Activated CD4-positive, CD25-positive, alpha-beta regulatory T cell (primary cell): ENCODE results near the gene TSPAN11.

ENCODE experiments used
- DNase-seq, 4 experiments: peaks; one replicate each; lab custom pipeline; 2025; lab: John Stamatoyannopoulos, UW

Gene TSPAN11

DNA sequence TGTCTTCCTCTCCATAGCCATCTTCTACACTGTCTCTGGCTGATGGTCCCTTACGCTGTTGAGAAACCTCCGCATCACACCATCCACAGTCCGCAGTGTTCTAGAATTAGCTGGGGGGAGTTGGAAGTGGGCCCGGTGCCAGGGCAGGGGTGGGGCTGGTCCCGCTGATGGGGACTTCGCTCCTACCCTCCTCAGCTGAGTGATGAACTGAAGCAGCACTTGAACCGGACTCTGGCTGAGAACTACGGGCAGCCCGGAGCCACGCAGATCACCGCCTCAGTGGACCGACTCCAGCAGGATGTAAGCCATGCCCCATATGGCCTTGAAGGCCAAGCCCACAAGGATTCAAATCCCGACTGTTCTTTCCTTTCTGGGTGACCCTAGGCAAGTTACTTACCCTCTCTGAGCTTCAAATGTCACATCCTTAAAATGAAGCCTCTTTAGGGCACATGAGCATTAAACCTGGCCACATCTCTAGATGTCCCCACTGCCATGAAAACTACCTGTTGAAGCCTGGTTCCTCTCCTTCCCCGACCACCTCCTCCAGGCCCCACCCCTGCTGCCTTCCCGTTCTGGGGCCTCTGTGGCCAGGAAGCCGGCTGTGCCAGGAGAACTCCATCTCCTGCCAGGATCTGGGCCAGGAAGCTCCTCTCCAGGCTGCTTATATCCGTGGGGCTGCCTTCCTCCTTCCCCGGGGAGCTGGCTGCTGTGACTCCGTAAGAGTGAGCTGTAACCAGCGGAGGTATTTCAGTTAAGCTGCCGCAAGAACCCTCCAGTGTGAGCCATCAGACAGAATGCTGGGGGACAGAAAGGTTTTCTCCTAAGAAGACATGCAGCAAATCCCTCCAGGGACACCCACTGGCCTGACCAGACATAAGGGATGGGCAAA is 53.1 kb downstream of the TSPAN11 start:
- no peak for DNase-seq

DNA sequence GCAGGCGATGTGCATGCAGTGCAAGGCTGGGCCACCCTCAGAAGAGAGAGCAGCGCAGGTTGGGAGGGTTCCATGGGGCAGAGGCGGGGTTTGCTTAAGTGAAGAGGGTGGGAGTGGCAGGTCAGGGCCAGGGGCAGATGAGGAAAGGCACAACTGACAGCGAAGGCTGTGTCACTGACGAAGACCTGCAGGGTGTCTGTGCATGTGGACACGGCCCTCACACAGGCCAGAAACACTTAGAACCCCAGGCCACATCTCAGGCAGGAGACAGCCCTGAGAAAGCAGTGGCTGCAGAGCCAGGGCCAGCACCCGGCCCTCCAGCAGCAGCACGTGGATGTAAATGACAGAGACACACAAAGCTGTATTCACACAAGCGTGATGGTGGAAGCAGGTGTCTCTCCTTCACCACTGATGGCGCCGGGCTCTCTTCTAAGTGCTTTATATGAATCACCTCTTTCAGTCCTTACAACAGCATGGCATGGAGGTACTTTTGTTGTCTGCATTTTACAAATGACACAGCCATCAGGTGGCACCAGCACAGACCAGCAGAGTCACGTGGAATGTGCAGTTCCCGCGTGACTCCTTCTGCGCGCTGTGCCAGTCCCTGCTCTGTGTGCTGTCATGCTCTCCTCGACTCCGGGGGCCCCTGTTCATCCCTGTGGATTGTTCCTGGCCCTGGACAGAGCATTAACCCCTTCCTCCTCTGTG is 54.6 kb downstream of the TSPAN11 start:
- no peak for DNase-seq

DNA sequence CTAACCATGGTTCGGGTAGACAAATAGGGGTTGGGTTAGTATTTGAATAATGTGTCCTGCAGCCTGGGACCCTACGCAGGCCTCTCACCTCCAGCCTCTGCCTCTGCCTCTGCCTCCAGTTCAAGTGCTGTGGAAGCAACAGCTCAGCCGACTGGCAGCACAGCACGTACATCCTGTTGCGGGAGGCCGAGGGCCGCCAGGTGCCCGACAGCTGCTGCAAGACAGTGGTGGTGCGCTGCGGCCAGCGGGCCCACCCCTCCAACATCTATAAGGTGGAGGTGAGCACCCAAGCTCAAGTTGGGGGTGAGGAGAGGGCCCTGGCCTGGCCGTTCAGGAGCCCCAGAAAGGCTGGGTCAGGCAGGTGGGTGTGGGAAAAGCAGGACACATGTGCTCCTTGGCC is 55.9 kb downstream of the TSPAN11 start:
- no peak for DNase-seq

DNA sequence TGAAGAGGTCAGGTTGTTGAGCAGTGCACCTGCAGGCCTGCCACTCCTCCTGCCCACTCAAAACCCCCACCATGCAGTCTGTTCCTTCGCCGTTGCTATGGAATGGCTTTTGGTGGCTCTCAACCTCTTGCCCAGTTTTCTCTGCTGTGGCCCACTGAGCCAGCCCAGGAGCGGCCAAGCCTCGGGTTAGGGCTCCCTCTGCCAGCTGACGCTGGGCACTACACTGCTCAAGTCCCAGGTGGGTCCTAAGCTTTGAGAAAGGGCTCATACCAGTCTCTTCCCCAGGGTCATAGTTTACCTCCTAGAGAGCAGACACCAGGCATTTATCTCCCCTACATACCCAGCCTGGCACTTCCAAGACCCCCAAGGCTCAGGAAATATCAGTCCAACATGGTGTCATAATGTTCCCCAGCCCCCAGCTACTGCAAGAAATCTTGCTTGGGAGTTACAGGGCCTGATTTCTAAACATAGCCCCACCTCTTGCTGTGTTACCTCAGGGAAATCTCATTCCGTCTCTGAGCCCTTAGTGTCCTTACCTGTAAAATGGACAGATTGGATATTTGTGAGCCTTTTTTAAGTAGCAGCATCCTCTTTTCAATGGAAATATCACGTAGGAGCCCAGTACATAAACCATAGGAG is 59.4 kb downstream of the TSPAN11 start:
- DNase-seq = no peak

DNA sequence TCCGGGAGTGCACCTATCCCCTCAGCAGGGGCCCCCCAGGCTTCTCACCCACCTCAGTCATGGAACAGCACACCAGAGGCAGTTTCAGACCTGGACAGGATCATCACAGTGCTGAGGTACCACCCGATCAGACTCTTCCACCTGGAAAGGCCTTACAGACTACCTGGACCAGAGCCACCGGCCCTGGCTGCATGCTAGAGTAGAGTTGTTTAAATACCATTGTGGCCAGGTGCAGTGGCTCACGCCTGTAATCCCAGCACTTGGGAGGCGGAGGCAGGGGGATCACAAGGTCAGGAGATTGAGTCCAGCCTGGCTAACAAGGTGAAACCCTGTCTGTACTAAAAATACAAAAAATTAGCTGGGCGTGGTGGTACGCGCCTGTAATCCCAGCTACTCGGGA is 61.5 kb downstream of the TSPAN11 start:
- no peak for DNase-seq

DNA sequence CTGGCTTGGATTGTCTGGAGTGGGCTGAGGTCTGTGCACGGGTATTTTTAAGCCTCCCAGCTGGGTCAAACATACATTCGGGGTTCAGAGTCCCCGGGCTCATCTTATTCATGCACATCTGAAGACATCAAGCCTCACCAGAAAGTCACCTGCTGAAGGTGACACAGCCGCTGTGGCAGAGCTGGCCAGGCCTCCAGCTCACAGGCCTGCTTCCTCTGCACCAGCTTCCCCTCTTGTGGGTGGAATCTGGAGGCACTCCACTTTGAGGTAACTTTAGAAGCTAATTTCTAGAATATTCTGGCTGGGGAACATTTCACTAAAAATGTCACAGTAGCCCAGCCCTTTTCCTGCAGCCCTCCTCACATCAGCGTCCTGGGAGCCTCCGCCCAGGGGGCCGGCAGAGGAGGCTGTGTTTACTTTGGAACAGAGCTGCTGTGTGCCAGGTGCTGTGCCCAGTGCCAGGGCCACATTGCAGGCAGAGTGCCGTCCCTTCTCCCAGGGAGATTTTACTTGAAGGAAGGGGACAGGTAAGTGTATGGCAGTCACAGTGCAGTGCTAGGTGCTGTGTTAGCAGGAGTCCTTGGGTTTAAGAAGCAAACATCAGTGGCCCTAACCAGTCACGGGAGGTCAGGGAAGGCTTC is 62.2 kb downstream of the TSPAN11 start:
- DNase-seq = no peak

DNA sequence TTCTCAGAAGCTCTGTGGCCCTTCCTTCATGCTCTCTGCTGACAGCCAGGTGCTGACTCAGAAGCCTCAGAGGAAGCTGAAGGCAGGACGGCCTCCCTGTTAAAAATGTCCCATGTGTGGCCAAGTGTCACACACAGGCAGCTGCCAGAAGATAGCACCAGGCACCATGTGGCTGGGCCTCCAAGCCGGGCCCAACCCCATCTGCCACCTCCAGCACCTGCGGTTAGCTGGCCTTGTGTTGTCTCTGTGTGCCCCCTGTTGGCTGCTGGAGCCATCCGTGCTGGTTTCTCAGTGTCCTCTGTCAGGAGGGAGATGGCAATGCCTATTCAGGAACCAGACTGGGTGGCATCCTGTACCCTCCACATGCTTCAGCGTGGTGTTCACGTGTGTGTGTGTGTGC is 63.2 kb downstream of the TSPAN11 start:
- no peak for DNase-seq

DNA sequence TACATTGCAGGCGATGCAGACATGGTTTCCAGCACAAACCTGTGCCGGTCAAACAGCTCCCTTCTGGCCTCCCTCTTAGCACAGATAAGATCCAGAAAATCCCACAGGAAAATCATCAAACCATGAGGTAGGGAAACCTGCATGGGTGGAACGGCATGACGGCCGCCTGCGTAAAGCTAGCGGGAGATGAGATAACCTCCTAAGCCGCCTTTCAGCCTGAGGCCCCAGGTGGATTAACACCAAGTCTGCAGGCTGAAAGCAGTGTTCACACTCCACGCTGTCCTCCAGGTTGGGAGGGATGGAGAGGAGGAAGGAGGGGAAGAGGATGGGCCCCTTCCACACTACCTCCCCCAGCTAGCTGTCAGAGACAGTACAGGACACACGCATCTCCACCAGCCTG is 63.8 kb downstream of the TSPAN11 start:
- DNase-seq = no peak

DNA sequence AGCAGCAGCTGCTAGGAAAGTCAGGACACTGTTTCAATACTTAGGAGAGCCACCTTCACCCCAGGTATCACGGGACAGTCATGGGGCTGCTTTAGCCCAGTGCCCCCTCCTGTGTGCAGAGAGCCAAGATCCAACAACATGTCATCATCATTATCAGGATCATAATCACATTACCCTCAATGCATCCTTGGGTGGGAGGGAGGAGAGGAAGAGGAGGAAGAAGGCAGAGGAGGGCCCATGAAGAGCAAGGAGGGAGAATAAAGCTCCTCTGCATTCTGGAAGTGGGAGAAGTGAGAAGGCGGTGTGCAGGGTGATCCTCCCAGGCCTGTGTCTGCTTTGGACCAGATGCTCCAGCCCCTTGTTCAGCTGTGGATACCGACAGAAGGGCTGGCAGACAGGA is 64.2 kb downstream of the TSPAN11 start:
- no peak for DNase-seq

DNA sequence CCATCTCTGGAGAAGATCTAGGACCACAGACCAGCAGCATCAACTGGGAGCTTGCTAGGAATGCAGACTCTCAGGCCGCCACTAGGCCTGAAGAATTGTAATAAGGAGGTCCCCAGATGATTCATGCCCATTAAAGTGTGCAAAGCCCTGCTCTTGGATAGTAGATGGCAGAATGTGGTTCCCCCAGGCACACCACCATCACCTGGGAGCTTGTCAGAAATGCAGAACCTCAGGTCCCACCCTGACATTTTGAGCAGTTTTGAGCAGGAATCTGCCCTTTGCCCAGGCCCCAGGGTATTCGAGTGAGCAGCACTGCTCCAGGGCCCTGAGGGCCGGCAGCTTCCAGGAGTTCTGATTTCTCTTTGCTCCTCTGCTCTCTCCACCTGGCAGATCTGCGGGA is 64.9 kb downstream of the TSPAN11 start:
- no peak for DNase-seq

DNA sequence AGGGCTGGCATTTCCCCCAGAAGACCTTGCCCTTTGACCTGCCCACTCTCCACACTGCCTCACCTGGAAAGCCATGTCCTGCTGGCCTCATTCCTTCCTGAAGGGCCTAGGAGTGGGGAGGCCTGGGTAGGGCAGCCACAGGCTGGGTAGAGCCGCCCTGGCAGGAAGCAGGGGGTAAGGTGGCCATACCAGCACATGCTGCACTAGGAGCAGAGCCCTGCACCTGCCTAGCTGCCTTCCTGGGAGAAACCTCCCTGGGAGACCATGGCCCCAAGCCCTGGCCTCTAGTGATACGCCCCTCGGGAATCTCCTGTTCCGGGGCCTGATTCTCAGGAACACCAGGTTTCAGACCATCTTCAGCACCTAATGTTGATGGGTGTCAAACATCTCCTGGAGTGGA is 65.8 kb downstream of the TSPAN11 start:
- no peak for DNase-seq

DNA sequence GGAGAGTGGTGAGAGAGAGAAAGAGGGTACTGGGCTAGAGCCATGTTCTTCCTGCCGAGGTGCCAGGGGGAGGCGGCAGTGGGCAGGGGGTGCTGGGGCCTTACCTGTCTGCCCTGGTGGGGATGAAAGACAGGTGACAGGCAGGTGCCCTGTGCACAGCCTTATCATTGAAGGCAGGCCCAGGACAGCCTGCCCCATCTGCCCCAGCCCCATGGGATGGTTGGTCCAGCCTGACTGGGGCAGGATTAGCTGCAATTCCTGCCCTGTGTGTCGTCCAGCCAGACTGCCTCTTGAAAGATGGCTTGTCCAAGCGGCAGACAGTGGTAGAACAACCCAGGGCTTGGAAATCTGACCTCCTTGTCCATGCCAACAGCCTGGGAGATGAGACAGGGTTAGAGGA is 67.2 kb downstream of the TSPAN11 start:
- no peak for DNase-seq

DNA sequence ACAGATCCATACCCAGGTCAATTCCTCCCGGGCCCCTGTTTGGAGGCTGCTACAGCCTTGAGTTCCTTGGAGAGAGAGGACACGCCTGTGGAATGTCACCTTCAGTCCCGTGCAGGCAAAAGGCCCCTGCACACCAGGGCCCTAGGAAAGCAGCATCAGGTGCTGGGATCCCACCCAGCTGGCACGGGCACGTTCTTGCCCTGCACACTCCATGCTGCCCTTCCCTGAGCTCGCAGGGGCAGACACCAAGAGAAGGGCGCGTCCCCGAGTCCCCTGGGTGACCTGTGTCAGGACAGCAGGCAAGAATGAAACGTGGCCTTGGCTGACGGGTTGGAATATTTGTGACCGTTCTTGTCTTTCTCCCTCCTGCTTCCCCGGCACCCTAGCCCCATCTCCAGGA is 67.7 kb downstream of the TSPAN11 start:
- no peak for DNase-seq

DNA sequence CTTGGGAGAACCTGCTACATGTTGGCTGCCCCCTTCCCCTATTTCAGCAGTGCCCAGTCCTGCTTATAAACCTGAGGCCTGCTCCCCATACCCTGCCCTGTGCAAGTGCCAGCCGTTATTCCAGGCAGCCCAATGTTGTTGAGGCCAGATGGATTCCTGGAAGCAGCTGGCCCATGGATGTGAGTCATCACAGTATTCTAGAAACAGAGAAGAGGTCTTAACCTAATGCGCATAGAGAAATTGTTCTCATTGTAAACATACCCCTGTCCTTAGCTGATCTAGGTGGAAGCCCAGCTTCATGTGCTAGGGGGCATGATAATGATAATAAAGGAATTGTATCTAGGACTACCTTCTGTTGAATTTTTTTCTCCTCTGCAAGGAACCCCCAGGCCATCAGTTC is 69.7 kb downstream of the TSPAN11 start:
- no peak for DNase-seq

DNA sequence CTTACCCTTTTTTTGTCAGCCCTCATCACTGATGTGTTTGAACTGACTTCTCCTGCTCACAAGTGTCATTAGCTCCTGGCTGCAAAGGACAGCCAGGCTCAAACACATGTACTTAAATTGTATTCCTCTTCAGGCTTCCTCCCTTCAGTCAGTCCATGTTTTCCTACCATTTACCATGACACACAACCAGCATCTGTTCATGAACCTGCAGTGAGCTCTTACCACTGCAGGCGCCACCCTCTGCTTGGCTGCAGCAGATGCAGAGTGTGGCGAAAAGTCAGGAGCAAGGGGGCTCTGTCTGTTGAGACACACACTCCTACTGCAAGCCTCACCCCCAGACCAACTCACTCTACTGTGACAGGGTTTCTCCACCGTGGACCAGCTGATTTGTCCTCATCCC is 70.2 kb downstream of the TSPAN11 start:
- no peak for DNase-seq

DNA sequence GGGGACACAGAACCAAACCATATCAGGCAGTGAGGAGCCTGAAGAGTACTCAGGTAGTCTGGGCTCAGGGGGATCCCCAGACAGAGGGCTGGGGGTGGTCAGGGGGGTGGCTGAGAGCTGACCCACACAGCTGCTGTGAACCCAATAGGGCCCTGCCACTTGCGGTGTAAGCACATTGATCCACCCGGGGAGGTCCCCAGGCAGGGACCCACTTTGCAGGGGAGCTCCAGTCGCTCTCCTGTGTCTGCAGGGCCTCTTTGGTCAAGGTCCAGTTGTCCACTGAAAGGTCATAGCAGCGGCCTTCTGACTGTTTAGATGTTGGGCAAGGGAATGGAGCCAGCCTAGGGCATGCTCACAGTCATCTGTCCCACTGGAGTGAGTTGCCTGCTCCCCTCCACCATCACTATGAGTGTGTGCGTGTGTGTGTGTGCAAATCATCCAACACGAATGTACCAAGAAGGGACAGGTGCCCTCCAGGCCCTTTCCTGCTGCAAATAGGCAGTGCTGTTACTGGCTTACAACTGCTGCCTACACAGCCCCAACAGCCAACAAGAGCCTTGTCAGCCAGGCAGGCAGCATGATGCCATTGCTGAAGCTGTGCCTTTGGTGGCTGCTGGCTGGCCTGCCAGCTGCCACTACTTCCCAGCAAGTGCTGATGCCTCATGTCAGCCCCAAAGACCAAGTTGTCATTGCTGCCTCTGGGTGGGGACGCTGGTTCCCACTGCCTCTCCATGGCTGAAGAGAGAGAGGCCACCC is 71.3 kb downstream of the TSPAN11 start:
- no peak for DNase-seq

DNA sequence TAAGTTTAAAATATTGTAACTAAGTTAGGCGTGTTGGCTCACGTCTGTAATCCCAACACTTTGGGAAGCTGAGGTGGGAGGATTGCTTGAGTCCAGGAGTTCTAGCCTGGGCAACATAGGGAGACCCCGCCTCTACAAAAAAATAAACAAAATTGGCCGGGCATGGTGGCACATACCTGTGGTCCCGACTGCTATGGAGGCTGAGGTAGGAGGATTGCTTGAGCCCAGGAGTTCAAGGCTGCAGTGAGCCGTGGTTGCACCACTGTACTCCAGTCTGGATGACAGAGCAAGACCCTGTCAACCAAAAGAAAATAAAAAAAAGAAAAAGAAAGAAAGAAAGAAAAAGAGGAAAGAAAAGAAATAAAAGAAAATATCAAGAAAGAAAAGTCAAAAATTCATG is 72.5 kb downstream of the TSPAN11 start:
- no peak for DNase-seq

DNA sequence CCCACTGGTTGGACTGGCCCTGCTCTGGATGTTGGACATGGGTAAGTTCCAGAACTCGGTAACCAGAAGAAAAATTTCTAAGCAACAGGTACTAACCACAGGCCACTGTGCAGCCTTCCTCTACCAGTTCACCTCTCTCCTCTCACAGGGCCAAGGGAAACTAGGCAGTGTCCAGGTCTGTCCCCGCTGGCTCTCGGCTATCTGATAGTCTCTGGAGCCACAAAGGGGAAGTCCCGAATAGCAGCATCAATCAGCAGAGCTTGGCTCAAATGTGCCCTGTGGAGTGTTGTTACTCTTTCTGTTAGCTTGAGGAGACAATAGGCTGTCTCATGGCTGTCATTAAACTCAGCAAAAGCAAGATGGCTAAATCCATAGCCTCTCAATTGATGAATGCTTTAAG is 73.2 kb downstream of the TSPAN11 start:
- no peak for DNase-seq

DNA sequence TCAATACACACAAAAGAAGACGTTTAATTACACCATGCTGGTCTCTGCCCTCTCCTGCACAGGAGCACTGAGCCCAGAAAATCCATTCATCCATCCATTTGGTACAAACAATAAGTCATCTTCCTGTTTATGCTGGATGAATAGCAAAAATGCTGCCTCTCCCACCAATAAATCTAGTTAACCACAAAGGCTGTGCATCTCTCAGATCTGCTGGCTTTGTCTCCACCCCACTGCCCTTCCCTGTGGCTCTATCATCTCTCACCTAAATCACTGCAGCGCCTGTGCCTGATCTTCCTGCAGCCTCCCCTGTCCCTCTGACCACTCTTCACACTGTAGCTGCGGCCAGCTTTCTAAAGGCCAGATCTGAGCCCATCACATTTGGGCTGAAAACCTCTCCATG is 74.2 kb downstream of the TSPAN11 start:
- no peak for DNase-seq

DNA sequence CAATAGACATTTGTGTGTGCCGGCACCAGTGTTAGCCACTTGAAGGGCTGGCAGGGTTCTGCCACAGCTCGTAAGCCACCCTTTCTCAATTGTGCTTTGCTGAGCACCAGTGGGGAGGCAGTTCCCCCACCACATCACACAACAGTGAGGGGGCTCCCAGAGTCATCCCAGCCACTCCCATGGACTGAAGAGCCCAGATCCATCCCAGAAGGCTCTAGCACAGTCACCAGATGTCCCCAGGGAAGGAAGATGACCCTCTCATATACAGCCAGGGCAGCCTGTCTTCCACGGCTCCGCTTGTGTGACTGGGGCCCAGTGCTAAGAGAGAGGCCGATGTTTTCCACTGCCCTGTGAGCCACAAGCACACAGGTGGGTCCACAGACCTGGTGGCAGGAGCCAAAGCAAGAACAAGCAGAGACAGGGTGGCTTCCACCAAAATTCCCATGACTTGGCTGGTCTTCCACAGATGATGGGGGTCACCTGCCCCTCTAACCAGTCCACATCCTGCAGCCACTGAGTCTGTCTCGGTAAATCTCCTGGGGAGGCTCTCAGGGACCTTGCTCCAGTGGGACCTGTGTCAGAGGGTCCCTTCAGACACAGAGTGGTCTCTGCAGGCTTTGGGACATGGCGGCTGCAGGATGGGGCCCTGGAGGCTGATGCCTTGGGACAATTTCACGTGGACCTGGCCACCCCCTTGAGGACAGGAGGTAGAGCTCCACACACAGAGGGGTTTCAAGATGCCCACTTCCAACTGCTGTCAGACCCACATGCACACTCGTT is 75.2 kb downstream of the TSPAN11 start:
- no peak for DNase-seq

DNA sequence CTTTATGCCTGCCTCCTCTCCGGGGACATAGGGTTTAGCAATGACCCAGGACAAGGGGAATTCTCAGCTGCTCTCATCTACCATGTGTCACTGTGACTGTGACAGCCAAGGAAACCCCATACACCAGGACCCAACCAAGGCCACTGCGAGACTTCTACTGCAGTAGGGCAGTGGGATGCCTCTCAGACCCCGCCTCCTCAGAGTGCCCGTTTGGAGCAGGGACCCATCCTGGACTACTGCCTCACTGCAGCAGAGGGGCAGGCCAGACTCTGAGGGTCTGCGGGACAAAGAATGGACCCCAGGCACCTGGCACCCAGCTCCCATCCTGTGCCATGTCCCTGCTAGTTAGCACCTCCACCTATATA is 75.8 kb downstream of the TSPAN11 start:
- no peak for DNase-seq
